HG02678 (cell line): ENCODE data around the gene OPCML.

Source experiments
- ATAC-seq: cut with Tn5 transposase; IDR thresholded peaks from one replicate; pipeline ENCODE4 v1.9.1; 2021; ENCODE audit warnings: mild to moderate bottlenecking, moderate library complexity; ENCODE audit not compliant: unreplicated experiment

Gene OPCML

DNA sequence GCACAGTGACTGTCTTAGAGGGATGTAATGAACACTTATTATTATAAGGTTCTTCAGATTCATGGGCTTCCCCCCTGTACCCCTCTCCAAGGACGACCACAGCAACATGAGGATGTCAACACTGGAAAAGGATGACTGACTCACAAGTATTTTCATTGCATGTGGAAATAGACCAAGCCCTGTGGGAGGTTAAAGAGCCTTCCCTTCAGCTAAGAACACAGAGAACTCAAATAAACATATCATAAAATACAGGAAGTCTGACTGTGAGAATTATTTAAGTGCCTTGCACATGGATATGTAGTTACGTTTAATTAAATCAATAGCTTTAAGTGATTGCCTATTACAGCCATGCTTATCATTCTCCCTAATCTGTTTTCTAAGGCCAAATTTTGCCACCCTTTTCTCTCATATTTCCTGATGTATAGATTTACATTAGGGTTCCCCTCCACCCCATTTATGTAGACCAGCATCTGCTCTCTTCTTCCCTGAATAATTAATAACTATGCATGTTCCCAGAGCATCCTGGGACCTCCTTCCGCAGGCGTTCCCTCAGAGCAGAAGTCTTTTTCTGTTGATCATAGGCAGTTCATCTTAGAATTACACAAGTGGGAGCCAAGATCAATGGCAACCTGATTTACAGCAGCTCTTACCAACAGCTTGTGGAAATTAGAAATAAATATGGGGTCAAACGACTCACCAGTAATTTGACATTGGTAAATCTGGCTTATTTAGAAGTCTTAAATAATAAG, 226.9 kb downstream of the OPCML start:
- no peak for ATAC-seq

- ATAC-seq, result no peak
Observed at GRCh38 chr11:133303262-133303661, 229.0 kb downstream of the OPCML start.

GRCh38 chr11:133302056-133302455, 230.2 kb downstream of the OPCML start:
- ATAC-seq, result no peak

DNA sequence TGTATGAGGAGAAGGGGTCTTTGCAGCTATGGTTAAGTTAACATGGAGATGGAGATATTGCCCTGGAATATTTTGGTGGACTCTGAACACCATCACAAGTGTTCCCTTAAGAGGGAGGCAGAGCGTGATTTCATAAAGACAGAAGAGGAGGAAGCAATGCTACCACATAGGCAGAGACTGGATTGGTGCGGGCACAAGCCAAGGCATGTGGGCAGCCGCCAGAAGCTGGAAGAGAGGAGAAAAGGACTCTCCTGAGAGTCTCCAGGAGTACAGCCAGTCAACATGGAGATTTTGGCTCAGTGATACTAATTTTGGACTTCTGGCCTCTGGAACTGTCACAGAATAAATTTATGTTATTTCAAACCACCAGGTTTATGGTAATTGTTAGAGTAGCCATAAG, 231.6 kb downstream of the OPCML start:
- no peak for ATAC-seq

GRCh38 chr11:133291780-133292179, 240.5 kb downstream of the OPCML start:
- ATAC-seq, result no peak

DNA sequence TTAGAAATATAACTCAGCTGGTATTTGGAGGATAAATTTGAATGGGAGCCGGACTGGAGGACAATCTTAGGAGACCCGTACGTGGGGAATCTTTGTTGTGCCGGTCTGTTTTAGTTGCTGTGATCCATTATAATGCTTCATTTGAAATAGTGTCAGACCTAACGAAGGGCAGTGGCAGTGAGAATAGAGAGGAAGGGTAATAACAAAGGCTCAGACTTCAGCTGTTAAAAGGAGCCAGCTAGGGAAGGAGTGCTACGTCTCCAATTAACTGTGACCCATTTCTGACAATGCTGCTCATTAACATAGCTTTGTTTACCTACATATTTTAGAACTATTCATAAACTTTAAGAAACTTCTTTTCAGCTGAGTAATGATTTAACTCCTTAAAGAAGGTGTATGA, 246.9 kb downstream of the OPCML start:
- no peak for ATAC-seq

DNA sequence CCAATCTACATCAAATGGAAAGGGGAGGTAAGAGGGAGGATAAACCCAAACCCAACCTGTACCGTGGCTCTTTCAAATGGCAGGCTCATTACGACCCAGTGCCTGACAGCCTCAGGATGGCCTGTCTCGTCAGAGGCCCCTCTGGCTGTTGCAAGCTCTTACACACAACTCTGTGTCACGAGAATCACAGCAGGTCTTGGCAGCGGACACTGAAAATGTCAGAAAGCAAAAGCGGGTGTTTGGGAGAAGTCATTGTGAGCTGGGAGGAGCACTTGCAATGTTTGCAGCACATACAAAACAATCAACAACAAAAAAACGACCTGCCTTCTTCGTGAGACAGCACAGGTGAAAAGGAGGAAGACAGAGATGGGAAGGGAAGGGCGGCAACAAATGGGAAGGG, 248.1 kb downstream of the OPCML start:
- ATAC-seq, result no peak

DNA sequence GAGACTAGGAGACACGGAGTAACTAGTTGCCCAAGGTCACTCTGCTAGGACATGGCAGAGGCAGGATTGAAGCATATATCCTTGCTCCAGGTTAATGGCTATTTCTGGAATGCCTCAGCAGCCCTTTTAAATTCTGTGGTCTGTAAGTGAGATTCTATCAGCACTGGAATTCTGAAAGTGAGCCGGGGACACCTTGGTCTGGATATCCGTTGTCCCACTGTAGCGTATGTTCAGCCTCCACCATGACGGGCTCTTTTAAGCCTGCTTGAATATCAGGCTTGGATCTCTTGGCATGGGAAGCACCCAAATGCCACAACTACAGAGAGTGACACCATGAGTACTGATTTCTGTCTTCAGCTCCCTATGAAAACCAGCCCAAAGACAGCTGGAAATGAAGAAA, 254.4 kb downstream of the OPCML start:
- ATAC-seq, result no peak

GRCh38 chr11:133271871-133272776, 260.2 kb downstream of the OPCML start:
- ATAC-seq, result no peak

DNA sequence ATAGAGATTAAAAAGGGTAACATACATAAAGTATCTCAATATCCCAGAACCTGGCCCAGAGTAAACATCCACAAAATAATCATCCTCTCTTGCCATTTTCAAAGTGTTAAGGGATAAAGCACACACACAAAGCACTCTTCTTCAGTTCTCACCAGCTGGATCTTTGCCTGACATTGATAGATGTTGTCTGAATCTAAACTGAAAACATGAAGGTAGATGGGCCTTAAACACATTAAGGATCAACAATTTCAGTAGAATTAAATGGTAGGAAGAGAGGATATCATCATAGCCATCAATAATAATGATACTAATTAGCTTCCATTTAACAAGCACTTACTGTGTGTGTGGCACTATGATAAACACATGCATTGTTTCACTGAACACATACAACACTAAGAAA, 261.1 kb downstream of the OPCML start:
- no peak for ATAC-seq

- ATAC-seq, result peak; percentile 97
Observed at GRCh38 chr11:133269267-133269666, 263.0 kb downstream of the OPCML start.

- no peak for ATAC-seq
Observed at GRCh38 chr11:133266986-133267385, 265.3 kb downstream of the OPCML start.

DNA sequence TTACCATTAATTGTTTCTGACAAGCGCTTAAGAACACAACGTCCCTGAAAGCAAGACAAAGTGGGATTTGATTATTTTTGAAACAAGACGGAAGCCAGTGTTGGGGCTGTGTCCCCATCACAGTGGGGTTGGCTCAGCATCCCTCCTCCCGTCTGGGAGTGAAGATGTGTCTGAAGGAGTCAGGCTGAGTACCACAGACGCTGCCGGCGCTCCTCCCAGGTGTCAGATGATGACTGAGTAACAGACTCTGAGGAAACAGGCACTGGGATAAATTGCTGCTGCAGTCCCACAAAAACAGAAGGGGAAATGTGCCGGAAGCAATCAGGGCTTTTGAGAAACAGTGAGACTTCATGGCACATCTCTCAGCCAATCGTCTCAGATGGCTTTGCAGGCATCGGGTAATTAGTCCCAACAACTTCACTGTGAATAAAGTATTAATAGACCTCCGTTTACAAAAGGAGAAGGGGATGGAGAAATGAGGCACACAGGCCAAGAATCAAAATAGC, 266.7 kb downstream of the OPCML start:
- no peak for ATAC-seq

DNA sequence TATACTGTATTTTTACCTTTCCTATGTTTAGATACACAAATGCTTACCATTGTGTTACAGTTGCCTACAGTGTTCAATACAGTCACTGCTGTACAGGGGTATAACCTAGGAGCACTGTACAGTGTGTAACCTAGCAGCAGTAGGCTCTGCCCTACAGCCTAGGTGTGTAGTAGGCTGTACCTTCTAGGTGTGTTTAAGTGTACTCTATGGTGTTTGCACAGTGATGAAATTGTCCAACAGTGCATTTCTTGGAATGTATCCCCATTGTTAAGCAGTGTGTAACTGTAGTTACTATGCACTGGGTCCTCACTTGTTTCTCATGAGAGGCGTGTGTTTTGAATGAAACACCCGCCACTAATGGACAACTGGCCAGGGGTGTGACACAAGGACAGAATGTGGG, 269.0 kb downstream of the OPCML start:
- ATAC-seq, result no peak

- ATAC-seq, result no peak
Observed at GRCh38 chr11:133258751-133259150, 273.6 kb downstream of the OPCML start.

DNA sequence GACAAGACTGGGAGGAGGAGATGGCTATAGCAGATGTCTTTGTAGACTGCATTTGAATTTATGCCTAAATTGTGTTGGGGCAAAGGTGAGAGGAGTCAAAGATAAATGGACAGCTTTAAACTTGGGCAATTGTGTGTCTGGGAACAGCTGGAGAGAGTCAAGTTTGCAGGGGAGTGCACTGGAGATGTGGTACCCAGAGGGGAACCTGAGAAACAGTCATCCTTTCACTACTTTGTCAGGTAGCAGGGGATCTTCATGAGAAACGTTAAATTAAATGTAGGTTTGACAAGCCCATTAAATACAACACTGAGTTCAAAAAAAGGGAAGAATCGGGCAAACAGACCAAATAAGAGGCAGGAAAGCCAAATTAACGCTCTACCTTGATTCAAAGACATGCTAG, 277.7 kb downstream of the OPCML start:
- no peak for ATAC-seq

- no peak for ATAC-seq
Observed at GRCh38 chr11:133253570-133253969, 278.7 kb downstream of the OPCML start.

- ATAC-seq, result no peak
Observed at GRCh38 chr11:133251841-133252240, 280.5 kb downstream of the OPCML start.

DNA sequence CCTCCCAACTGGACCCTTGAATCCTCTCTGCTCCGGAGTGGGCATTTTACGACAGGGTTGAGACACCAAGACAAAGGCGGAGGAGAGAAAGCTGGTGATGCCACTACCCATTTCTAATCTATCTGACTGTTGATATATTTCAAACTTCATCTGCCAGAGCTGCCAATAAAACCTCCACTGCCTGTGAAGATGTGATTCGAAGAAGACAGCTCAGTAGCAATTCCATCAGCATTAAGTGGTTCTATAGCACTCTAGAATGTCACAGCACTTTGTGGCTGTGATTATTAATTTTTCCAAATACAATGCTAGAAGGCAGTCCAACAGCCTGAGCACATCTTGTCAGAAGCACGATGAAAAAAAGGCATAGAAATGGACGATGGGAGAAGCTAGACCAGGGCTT, 282.8 kb downstream of the OPCML start:
- no peak for ATAC-seq

DNA sequence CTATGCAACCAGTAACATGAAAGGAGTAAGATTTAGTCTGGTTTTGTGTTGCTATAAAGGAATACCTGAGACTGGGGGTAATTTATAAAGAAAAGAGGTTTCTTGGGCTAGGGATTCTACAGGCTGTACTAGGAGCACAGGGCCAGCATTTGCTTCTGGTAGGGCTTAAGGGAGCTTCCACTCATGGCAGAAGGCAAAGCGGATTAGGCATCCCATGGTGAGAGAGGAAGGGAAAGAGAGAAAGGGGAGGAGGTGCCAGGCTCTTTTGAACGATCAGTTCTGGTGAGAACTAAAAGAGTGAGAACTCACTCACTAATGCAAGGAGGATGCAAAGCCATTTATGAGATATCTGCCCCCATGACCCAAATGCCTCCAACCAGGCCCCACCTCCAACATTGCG, 283.2 kb downstream of the OPCML start:
- no peak for ATAC-seq

DNA sequence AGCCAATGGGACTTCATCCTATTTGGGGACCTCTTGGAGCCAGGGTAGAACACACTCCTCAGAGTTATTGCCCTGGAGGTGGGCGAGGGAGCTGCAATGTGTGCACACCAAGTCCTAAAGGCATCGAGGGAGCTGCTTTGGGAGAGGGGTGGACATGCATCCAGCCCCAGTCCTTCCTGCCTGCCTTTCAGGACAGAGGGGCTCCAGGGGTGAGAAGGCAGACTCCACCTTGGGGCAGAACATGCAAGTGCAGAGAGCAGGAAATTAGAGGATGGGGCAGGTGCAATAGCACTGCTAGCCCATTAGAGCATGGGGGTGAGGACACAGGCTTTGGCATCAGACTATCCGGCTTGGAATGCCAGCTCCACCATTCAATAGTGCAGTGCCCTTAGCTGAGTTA, 288.5 kb downstream of the OPCML start:
- no peak for ATAC-seq
